ENCODE data around the gene PHLPP1.
"Not testable (repeated sequence)": the region's sequence is repeated elsewhere in the genome, so short reads cannot be mapped to it uniquely, and the experiment has no call there.

The PHLPP1 gene

GRCh38 chr18:62717925-62718800 lies 2.8 kb downstream of the PHLPP1 start:
- no peak for DNase-seq (ENCODE audit: low spot score)

- no peak for DNase-seq (ENCODE audit: low spot score)
These were observed 4.7 kb downstream of the PHLPP1 start for GRCh38 chr18:62720048-62720447.

GRCh38 chr18:62720766-62721613 lies 5.6 kb downstream of the PHLPP1 start:
- no peak for DNase-seq (ENCODE audit: low spot score)

- DNase-seq (ENCODE audit: low spot score), result no peak
These were observed 6.8 kb downstream of the PHLPP1 start for GRCh38 chr18:62721839-62722795.

GRCh38 chr18:62723666-62724281 lies 8.4 kb downstream of the PHLPP1 start:
- no peak for DNase-seq (ENCODE audit: low spot score)

GRCh38 chr18:62725896-62726295 lies 10.6 kb downstream of the PHLPP1 start:
- DNase-seq (ENCODE audit: low spot score), result no peak

- no peak for DNase-seq (ENCODE audit: low spot score)
These were observed 12.9 kb downstream of the PHLPP1 start for GRCh38 chr18:62728254-62728653.

GRCh38 chr18:62729487-62730386 lies 14.4 kb downstream of the PHLPP1 start:
- DNase-seq (ENCODE audit: low spot score), result no peak

GRCh38 chr18:62730941-62731340 lies 15.6 kb downstream of the PHLPP1 start:
- no peak for DNase-seq (ENCODE audit: low spot score)

- no peak for DNase-seq (ENCODE audit: low spot score)
These were observed 17.3 kb downstream of the PHLPP1 start for GRCh38 chr18:62732617-62733016.

- no peak for DNase-seq (ENCODE audit: low spot score)
These were observed 18.9 kb downstream of the PHLPP1 start for GRCh38 chr18:62734290-62734689.

GRCh38 chr18:62735387-62735786 lies 20.0 kb downstream of the PHLPP1 start:
- DNase-seq (ENCODE audit: low spot score), result no peak

- no peak for DNase-seq (ENCODE audit: low spot score)
These were observed 20.9 kb downstream of the PHLPP1 start for GRCh38 chr18:62736077-62736855.

GRCh38 chr18:62737241-62737873 lies 22.0 kb downstream of the PHLPP1 start:
- DNase-seq (ENCODE audit: low spot score), result no peak

- DNase-seq (ENCODE audit: low spot score), result no peak
These were observed 23.3 kb downstream of the PHLPP1 start for GRCh38 chr18:62738639-62739038.

GRCh38 chr18:62739911-62740310 lies 24.6 kb downstream of the PHLPP1 start:
- DNase-seq (ENCODE audit: low spot score), result no peak

- not testable (repeated sequence) for DNase-seq (ENCODE audit: low spot score)
These were observed 25.3 kb downstream of the PHLPP1 start for GRCh38 chr18:62740650-62741049.

GRCh38 chr18:62741118-62741566 lies 25.8 kb downstream of the PHLPP1 start:
- no peak for DNase-seq (ENCODE audit: low spot score)

- no peak for DNase-seq (ENCODE audit: low spot score)
These were observed 26.2 kb downstream of the PHLPP1 start for GRCh38 chr18:62741584-62741983.

Measured in CD4-positive, alpha-beta T cell treated with Interleukin-2 at 100 ng/mL for 4 hours (primary cell).